Neural progenitor cell (in vitro differentiated cells): Measurements from ENCODE around the gene NDUFS6. TPM values are rescaled to one million over a fixed set of nuclear protein-coding genes. Genes with fewer than 3 reads are reported as not detected.

ENCODE experiments used
- DNase-seq: peaks from one replicate; pipeline ENCODE4 v3.0.0-alpha.2; 2016; ENCODE audit warnings: low spot score
- H2AFZ ChIP-seq: fragments of 200-600 bp; sonication (generic); replicated peaks from 2 replicates; pipeline ENCODE4 v1.6.1; 2016; ENCODE audit warnings: antibody characterized with exemption
- H3F3A ChIP-seq: fragments of 200-600 bp; sonication (generic); 2 replicates; pipeline ENCODE4 v1.6.1; 2016; ENCODE audit warnings: antibody characterized with exemption, low read depth
- H3K27ac ChIP-seq: fragments of 200-600 bp; sonication (generic); 2 replicates; pipeline ENCODE4 v1.5.1; 2016; ENCODE audit warnings: mild to moderate bottlenecking
- H3K27me3 ChIP-seq: fragments of 200-600 bp; sonication (generic); 2 replicates; pipeline ENCODE4 v1.6.1; 2016; ENCODE audit warnings: mild to moderate bottlenecking, moderate library complexity
- H3K36me3 ChIP-seq: fragments of 200-600 bp; sonication (generic); 2 replicates; pipeline ENCODE4 v1.5.1; 2016
- H3K4me1 ChIP-seq: fragments of 200-600 bp; sonication (generic); 2 replicates; pipeline ENCODE4 v1.6.1; 2016; ENCODE audit warnings: mixed run types
- H3K4me2 ChIP-seq: fragments of 200-600 bp; sonication (generic); 2 replicates; pipeline ENCODE4 v1.6.1; 2016
- H3K4me3 ChIP-seq: fragments of 200-600 bp; sonication (generic); 2 replicates; pipeline ENCODE4 v1.5.1; 2016
- H3K79me2 ChIP-seq: fragments of 200-600 bp; sonication (generic); 2 replicates; pipeline ENCODE4 v1.6.1; 2016; ENCODE audit warnings: low read depth
- H3K9ac ChIP-seq: fragments of 200-600 bp; sonication (generic); 2 replicates; pipeline ENCODE4 v1.6.1; 2016
- H3K9me3 ChIP-seq: fragments of 200-600 bp; sonication (generic); 2 replicates; pipeline ENCODE4 v1.5.1; 2016; ENCODE audit warnings: low read depth
- H4K20me1 ChIP-seq: fragments of 200-600 bp; sonication (generic); 2 replicates; pipeline ENCODE4 v1.6.1; 2016; ENCODE audit warnings: low read depth
- H3K27ac Mint-ChIP-seq: 3 replicates; pipeline ENCODE4 v1.8.0; 2021; ENCODE audit warnings: mixed read lengths
- H3K27me3 Mint-ChIP-seq: 2 replicates; pipeline ENCODE4 v1.8.0; 2022; ENCODE audit warnings: low read depth, mild to moderate bottlenecking, inconsistent platforms, moderate library complexity, mixed read lengths; ENCODE audit not compliant: insufficient read depth
- H3K36me3 Mint-ChIP-seq: 3 replicates; pipeline ENCODE4 v1.8.0; 2021; ENCODE audit warnings: mixed read lengths
- H3K4me1 Mint-ChIP-seq: 3 replicates; pipeline ENCODE4 v1.8.0; 2021; ENCODE audit warnings: mixed read lengths
- H3K4me3 Mint-ChIP-seq: 3 replicates; pipeline ENCODE4 v1.8.0; 2021; ENCODE audit warnings: mild to moderate bottlenecking, moderate library complexity, mixed read lengths
- H3K9me3 Mint-ChIP-seq: 3 replicates; pipeline ENCODE4 v1.8.0; 2020; ENCODE audit warnings: mixed read lengths
- EZH2 ChIP-seq: fragments of 200-600 bp; sonication (generic); IDR thresholded peaks from 2 replicates; pipeline ENCODE4 v1.6.1; 2017; ENCODE audit warnings: antibody characterized with exemption, mild to moderate bottlenecking, moderate library complexity
- EZH2phosphoT487 ChIP-seq: fragments of 200-600 bp; sonication (generic); IDR thresholded peaks from 2 replicates; pipeline ENCODE4 v1.6.1; 2017; ENCODE audit warnings: antibody characterized with exemption
- total RNA-seq: library from RNA; depleted of rRNA; stranded (reverse); fragments of >200 nt; gene quantifications from 2 replicates; pipeline ENCODE4 v1.2.3, GENCODE V29; 2015; ENCODE audit warnings: low replicate concordance
- TF ChIP-seq, protein P1 (sequence below): fragments of 200-600 bp; sonication (generic); IDR thresholded peaks from 2 replicates; pipeline ENCODE4 v1.5.1; 2017; ENCODE audit warnings: antibody characterized with exemption, mild to moderate bottlenecking

NDUFS6 gene
- total RNA-seq, 1 donor from 2014 or later: 54.2 TPM

DNA sequence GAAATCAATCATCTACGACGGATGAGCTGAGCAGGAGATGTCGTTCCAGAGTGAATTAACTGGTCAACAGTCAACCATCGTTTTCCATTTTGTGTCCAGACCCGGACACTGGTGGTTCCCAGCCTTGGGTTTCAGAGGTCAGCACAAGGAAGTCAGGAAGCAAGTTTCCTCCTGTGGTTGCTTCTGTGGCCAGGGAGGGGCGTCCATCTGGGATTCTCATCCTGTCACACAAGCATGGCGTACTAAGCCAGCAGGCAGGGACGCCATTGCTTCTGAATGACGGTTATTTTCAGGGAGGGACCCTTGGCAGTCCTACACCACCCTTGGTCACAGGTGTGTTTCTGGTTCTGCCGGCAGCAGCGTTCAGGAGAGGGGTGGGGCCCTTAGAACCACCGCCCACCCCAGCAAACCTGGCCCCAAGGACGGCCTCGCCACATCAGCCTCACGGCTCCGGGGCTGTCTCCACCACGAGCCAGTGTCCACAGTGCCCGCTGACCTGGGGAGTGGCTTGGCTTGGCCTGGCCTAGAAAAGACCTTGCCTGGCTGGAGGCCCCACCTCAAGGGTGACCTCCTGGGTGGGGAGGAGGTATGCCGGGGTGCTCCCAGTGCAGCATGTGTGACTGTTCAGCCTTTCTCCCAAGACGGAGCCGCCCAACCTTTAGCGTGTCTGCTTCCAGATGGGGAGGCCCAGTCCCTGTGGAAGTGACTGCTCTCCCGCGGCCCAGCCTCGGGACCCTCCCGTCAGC, 25.2 kb downstream of the NDUFS6 start:
- H2AFZ ChIP-seq: no peak overlapping the region
- no peaks in the 10 kb centered on the region for H3K9me3 ChIP-seq
- no peak overlapping the region for H3K9ac ChIP-seq
- no peaks in the 10 kb centered on the region for H3K9me3 Mint-ChIP-seq
- H3F3A ChIP-seq: no peaks in the 10 kb centered on the region
- no peak overlapping the region for H3K4me3 ChIP-seq
- peaks cover 3% of the 10 kb centered on the region for H4K20me1 ChIP-seq
- no peaks in the 10 kb centered on the region for H3K27me3 ChIP-seq
- no peaks in the 10 kb centered on the region for H3K79me2 ChIP-seq
- no peak for DNase-seq
- no peak overlapping the region for H3K4me3 Mint-ChIP-seq
- H3K4me1 ChIP-seq: peaks cover 8% of the 10 kb centered on the region
- no peak overlapping the region for H3K27ac ChIP-seq
- peaks cover 5% of the 10 kb centered on the region for H3K4me1 Mint-ChIP-seq
- no peak overlapping the region for H3K27ac Mint-ChIP-seq
- no peaks in the 10 kb centered on the region for H3K36me3 ChIP-seq
- no peaks in the 10 kb centered on the region for H3K27me3 Mint-ChIP-seq
- peaks cover 20% of the 10 kb centered on the region for H3K36me3 Mint-ChIP-seq
- H3K4me2 ChIP-seq: no peak overlapping the region
- TF ChIP-seq EZH2 (no peak), EZH2phosphoT487 (no peak)
- TF ChIP-seq, protein P1, sequence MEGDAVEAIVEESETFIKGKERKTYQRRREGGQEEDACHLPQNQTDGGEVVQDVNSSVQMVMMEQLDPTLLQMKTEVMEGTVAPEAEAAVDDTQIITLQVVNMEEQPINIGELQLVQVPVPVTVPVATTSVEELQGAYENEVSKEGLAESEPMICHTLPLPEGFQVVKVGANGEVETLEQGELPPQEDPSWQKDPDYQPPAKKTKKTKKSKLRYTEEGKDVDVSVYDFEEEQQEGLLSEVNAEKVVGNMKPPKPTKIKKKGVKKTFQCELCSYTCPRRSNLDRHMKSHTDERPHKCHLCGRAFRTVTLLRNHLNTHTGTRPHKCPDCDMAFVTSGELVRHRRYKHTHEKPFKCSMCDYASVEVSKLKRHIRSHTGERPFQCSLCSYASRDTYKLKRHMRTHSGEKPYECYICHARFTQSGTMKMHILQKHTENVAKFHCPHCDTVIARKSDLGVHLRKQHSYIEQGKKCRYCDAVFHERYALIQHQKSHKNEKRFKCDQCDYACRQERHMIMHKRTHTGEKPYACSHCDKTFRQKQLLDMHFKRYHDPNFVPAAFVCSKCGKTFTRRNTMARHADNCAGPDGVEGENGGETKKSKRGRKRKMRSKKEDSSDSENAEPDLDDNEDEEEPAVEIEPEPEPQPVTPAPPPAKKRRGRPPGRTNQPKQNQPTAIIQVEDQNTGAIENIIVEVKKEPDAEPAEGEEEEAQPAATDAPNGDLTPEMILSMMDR: no peak

DNA sequence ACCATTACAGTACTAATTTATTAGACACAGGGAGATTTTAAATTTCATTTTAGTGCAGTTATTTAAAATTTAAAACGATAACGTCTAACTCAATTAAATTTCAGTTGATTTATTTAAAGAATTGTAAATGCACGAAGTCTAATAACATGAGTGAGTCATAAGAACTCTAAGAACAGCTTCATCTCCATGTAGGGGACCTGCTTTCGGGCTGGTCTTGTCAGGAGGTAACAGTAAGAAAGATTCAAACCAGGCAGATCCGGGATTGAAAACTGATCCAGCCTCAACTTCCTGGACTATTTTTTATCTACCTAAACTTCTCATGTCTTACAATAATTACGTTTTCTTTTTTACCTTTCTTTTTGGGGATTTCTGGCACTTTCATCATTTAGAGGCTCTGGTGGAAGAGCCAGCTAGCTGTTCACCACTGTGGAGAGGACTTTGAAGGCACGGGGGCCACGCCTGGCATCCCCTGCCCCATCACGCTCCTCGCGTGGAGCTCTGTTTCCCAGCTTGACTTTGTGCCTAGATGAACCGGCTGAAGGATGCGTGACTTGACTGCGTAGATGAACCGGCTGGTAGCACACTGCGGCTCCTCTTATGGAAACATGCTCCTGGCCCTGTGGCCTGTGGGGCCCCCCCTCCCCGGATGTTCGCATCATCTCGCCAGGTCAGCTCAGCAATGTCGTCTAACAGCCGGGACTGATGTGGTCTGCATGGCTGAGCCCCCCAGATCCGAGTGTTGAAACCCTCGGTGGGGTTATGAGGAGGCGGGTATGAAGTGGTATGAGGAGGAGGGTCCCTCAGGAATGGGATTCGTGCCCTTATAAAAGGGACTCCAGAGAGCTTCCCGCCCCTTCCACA, 26.0 kb downstream of the NDUFS6 start:
- no peak overlapping the region for H3K4me3 ChIP-seq
- no peak overlapping the region for H3K9ac ChIP-seq
- no peaks in the 10 kb centered on the region for H3K79me2 ChIP-seq
- no peak overlapping the region for H3K27ac ChIP-seq
- no peak for DNase-seq
- no peaks in the 10 kb centered on the region for H3K9me3 ChIP-seq
- peaks cover 3% of the 10 kb centered on the region for H4K20me1 ChIP-seq
- no peaks in the 10 kb centered on the region for H3F3A ChIP-seq
- no peak overlapping the region for H2AFZ ChIP-seq
- peaks cover 15% of the 10 kb centered on the region for H3K4me1 ChIP-seq
- TF ChIP-seq, protein P1: no peak
- no peak for TF ChIP-seq EZH2phosphoT487
- TF ChIP-seq EZH2: no peak
- no peaks in the 10 kb centered on the region for H3K27me3 ChIP-seq
- peaks cover 17% of the 10 kb centered on the region for H3K36me3 Mint-ChIP-seq
- H3K27me3 Mint-ChIP-seq: peaks cover 2% of the 10 kb centered on the region
- peak overlapping the region; percentile 11 for H3K27ac Mint-ChIP-seq
- H3K9me3 Mint-ChIP-seq: no peaks in the 10 kb centered on the region
- H3K4me2 ChIP-seq: no peak overlapping the region
- no peak overlapping the region for H3K4me3 Mint-ChIP-seq
- H3K36me3 ChIP-seq: no peaks in the 10 kb centered on the region
- H3K4me1 Mint-ChIP-seq: peaks cover 10% of the 10 kb centered on the region

DNA sequence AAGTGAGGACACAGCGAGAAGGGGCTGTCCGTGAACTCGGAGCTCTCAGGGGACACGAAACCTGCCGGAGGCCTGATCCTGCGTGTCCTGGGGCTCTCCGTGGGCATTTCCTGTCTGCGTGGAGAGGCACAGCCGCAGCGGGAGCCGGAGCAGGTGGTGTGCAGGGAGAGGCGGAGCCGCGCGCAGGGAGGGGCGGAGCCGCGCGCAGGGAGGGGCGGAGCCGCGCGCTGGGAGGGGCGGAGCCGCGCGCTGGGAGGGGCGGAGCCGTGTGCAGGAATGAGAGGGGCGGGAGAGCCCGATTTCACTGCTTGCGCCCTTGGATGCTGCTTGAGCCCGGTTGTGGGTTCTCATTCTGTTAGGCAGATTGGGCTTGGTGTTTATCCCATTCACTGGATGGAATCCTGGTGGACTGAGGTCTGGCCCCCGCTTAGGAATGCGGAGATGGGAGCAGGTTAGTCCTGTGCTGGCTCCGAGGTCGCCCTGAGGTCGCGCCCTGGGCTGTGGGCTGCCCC, 26.7 kb downstream of the NDUFS6 start:
- no peak for TF ChIP-seq EZH2
- TF ChIP-seq, protein P1: no peak
- TF ChIP-seq EZH2phosphoT487: no peak
- Mint-ChIP-seq H3K27me3 (peaks cover 2% of the 10 kb centered on the region), H3K4me3 (no peak overlapping the region), H3K36me3 (peaks cover 15% of the 10 kb centered on the region), H3K4me1 (peaks cover 15% of the 10 kb centered on the region), H3K9me3 (no peaks in the 10 kb centered on the region), H3K27ac (no peak overlapping the region)
- Histone ChIP-seq H4K20me1 (peaks cover 3% of the 10 kb centered on the region), H3K36me3 (no peaks in the 10 kb centered on the region), H3F3A (no peaks in the 10 kb centered on the region), H3K27me3 (no peaks in the 10 kb centered on the region), H3K79me2 (no peaks in the 10 kb centered on the region), H3K4me1 (peaks cover 15% of the 10 kb centered on the region), H3K4me3 (no peak overlapping the region), H3K4me2 (no peak overlapping the region), H2AFZ (no peak overlapping the region), H3K9ac (no peak overlapping the region), H3K27ac (no peak overlapping the region), H3K9me3 (no peaks in the 10 kb centered on the region)
- peak; percentile 39 for DNase-seq
